ENCODE data around the gene GYPC.
"Not testable (repeated sequence)": the region's sequence is repeated elsewhere in the genome, so short reads cannot be mapped to it uniquely, and the experiment has no call there.

The GYPC gene, protein sequence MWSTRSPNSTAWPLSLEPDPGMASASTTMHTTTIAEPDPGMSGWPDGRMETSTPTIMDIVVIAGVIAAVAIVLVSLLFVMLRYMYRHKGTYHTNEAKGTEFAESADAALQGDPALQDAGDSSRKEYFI

GRCh38 chr2:126655500-126656430 lies at the start of gene GYPC:
TSS of gene GYPC (plus strand) at chr2:126656158. CDS start at chr2:126656264, 106 bp downstream.
- no peak for DNase-seq (ENCODE audit: low spot score)

GRCh38 chr2:126614524-126615227 lies 41.3 kb upstream of the GYPC start:
- no peak for DNase-seq (ENCODE audit: low spot score)

DNA sequence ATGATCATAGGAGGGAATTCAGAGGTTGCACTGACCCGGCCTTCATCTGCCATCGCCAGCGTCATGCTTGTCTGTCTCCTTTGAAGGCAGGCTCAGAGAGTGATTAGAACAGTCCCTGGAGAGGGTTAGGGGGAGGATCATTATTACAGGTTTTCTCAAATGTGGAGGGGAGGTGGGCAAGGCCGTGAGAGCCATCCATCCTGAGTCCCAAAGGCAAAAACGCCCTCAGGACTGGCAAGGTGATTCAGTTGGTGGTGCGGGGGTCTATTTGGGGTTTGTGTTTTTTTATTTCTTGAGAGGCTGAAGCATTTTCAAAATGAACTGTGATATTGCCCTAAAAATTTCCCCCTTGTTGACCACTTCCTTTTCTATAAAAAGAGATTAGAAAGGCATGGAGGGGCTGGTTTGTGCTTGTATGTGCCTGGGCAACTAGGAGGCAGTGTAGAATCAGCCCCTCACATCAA lies 39.3 kb upstream of the GYPC start:
- DNase-seq (ENCODE audit: low spot score), result no peak

- no peak for DNase-seq (ENCODE audit: low spot score)
Measured at GRCh38 chr2:126620302-126620701, 35.7 kb upstream of the GYPC start.

- DNase-seq (ENCODE audit: low spot score), result no peak
Measured at GRCh38 chr2:126623000-126623399, 33.0 kb upstream of the GYPC start.

GRCh38 chr2:126627643-126628042 lies 28.3 kb upstream of the GYPC start:
- no peak for DNase-seq (ENCODE audit: low spot score)

- peak; percentile 52 for DNase-seq (ENCODE audit: low spot score)
Measured at GRCh38 chr2:126634273-126634861, 21.6 kb upstream of the GYPC start.

DNA sequence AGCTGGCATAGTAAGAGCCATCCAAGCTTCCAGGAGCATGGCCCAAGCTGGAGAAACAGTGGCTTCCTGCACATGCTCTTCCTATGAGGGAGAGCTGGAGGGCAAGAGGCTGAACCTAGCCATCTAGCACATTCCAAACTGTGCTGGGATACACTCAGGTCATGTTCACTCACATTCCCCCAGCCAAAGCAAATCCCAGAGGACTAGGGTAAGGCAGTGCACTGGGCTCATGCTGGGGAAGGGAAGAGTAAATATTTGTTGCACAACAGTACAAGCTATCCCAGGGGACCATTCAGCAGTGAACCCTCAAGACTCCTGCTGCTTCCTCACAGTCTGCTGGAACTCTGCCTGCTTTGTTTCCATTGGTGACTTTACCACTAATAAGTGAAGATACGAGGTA lies 20.7 kb upstream of the GYPC start:
- no peak for DNase-seq (ENCODE audit: low spot score)

DNA sequence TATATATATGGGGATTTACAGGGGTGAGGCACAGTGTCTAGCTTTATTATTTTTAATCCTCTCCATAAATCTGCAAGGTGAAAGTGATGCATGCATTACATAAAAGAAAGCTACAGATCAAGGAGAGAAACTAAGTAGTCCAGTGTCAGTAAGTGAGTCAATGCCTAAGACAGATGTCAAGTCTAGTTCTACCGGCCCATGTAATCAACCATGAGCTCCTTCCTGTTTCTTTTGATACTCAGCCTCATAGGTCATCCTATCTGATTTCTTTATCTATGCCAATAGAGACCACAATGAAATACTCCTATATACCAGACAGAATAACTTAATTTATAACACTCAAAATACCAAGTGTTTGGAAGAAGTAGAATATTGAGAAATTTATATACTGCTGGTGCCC lies 20.2 kb upstream of the GYPC start:
- no peak for DNase-seq (ENCODE audit: low spot score)

GRCh38 chr2:126637386-126637785 lies 18.6 kb upstream of the GYPC start:
- DNase-seq (ENCODE audit: low spot score), result no peak

DNA sequence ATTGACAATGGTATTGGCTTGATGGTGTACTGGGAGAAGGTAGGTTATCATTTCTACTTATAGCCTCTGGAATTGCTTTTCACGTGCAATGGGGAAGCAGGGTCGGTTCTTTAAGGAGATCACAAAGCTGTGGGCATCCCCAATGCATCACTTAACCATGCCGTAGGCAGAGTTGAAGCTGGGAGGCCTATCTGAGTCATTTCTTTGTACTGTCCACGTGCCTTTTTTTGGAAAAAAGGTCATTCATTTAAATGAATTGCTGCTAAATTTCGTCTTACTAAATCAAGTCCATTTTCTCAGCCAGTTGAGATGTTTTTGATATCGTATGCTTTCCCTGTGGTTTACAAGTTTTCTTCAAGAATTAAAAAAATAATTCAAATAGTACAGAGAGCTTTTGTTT lies 17.2 kb upstream of the GYPC start:
- no peak for DNase-seq (ENCODE audit: low spot score)

GRCh38 chr2:126639276-126639675 lies 16.7 kb upstream of the GYPC start:
- DNase-seq (ENCODE audit: low spot score), result no peak

DNA sequence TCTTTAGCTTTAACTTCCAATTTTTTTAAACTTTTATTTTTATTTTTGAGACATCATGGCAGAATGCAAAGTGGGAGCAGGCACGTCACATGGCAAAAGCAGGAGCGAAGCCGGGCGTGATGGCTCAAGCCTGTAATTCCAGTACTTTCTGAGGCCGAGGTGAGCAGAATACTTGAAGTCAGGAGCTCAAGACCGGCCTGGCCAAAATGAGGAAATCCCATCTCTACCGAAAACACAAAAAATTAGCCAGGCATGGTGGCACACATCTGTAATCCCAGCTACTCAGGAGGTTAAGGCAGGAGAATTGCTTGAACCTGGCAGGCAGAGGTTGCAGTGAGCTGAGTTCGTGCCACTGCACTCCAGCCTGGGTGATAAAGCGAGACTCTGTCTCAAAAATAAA lies 14.7 kb upstream of the GYPC start:
- DNase-seq (ENCODE audit: low spot score), result not testable (repeated sequence)

GRCh38 chr2:126642031-126642430 lies 13.9 kb upstream of the GYPC start:
- no peak for DNase-seq (ENCODE audit: low spot score)

- DNase-seq (ENCODE audit: low spot score), result no peak
Measured at GRCh38 chr2:126643431-126643830, 12.5 kb upstream of the GYPC start.

DNA sequence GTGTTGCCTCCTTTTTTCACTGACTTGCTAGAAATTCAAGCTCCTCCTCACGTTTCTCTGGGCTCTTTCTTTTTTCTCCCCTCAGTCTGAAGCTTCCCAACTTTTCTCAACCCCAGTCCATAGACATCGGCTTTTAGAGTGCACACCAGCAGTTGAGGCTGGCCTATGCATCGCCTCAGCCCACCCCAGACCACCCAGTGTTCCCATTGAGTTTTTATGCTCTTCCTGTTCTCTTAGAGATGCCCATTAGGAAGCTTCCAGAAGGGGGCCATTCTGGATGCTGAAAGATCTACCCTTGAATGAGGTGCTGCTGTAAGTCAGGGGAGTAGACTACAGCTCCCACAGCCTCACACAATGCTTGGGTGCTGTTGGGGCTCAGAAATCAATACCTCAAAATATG lies 12.0 kb upstream of the GYPC start:
- DNase-seq (ENCODE audit: low spot score), result no peak

GRCh38 chr2:126644630-126645191 lies 11.2 kb upstream of the GYPC start:
- DNase-seq (ENCODE audit: low spot score), result no peak

- DNase-seq (ENCODE audit: low spot score), result no peak
Measured at GRCh38 chr2:126645211-126645618, 10.7 kb upstream of the GYPC start.

- no peak for DNase-seq (ENCODE audit: low spot score)
Measured at GRCh38 chr2:126646026-126646425, 9.9 kb upstream of the GYPC start.

DNA sequence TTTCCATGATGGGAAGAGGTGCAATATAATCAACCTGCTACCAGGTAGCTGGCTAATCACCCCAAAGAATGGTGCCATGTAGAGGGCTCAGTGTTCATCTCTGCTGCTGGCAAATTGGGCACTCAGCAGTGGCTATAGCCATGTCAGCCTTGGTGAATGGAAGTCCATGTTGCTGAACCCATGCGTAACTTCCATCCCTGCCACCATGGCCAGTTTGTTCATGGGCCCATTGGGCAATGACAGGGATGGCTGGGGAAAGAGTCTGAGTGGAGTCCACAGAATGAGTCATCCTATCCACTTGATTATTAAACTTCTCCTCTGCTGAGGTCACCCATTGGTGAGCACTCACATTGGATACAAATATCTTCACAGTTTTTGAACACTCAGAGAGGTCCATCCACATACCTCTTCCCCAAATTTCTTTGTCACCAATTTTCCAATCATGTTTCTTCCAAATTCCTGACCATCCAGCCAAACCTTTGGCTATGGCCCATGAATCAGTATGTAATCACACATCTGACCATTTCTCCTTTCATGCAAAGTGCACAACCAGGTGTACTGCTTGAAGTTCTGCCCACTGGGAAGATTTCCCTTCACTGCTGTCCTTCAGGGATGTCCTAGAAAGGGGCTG lies 8.1 kb upstream of the GYPC start:
- not testable (repeated sequence) for DNase-seq (ENCODE audit: low spot score)

DNA sequence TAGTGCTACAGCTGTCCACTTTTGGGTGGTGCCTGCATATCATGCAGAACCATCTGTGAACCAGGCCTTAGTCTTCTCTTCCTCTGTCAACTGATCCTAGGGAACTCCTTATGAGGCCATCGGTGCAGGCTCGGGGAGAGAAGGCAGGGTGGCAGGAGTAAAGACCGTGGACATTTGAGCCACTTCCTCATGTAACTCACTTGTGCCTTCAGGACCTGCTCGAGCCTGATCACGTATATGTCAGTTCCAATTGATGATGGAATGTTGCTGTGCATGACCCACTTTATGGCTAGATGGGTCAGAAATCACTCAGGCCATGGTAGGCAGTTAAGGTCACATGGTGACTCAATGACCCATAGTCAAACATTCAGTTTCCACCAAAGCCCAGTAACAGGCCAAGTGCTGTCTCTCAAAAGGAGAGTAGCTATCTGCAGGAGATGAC lies 7.6 kb upstream of the GYPC start:
- not testable (repeated sequence) for DNase-seq (ENCODE audit: low spot score)

DNA sequence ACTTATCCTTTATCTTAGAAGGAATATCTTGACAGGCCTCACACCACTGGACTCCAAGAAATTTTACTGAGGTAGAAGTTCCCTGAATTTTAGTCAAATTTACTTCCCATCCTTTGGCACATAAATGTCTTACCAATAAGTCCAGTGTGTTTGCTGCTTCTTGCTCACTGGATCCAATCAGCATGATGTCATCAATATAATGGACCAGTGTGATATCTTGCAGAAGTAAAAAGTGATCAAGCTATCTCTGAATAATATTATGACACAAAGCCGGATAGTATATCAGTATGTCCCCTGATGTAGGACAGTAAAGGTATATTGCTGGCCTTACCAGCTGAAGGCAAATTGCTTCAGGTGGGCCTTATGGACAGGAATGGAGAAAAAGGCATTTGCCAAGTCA lies 6.9 kb upstream of the GYPC start:
- no peak for DNase-seq (ENCODE audit: low spot score)
